Measurements from ENCODE around the gene VAV3. TPM values are rescaled to one million over a fixed set of nuclear protein-coding genes. Genes with fewer than 3 reads are reported as not detected.
"Not testable (repeated sequence)": the region's sequence is repeated elsewhere in the genome, so short reads cannot be mapped to it uniquely, and the experiment has no call there.

The VAV3 gene
- total RNA-seq, 1 experiment from 2014 or later: 38.2 TPM

- DNase-seq: no peak
- no TSS peak for BruUV-seq (replicated peaks)
- Mint-ChIP-seq H3K27me3 (ENCODE audit: unreplicated experiment) (peaks cover 40% of the 10 kb centered on the region), H3K36me3 (ENCODE audit: insufficient read depth, unreplicated experiment) (no peaks in the 10 kb centered on the region), H3K4me3 (ENCODE audit: low read depth, unreplicated experiment) (no peak overlapping the region), H3K4me1 (ENCODE audit: low read depth, unreplicated experiment) (no peaks in the 10 kb centered on the region), H3K27ac (ENCODE audit: unreplicated experiment) (no peak overlapping the region), H3K9me3 (ENCODE audit: low read depth, unreplicated experiment) (no peaks in the 10 kb centered on the region)
- intact Hi-C loops (cut with micrococcal nuclease; ENCODE audit: unreplicated experiment): no loop called here
- TF ChIP-seq CTCF (IDR thresholded peaks at IDR 0.05; ENCODE audit: unreplicated experiment): no peak
- CTCF ChIA-PET: no interaction called here
Measured at GRCh38 chr1:107858323-107858722, 106.7 kb downstream of the VAV3 start.

- BruUV-seq (replicated peaks): no TSS peak
- no peak for TF ChIP-seq CTCF (IDR thresholded peaks at IDR 0.05; ENCODE audit: unreplicated experiment)
- no peaks in the 10 kb centered on the region for H3K36me3 Mint-ChIP-seq (ENCODE audit: insufficient read depth, unreplicated experiment)
- H3K27me3 Mint-ChIP-seq (ENCODE audit: unreplicated experiment): peaks cover 45% of the 10 kb centered on the region
- H3K9me3 Mint-ChIP-seq (ENCODE audit: low read depth, unreplicated experiment): no peaks in the 10 kb centered on the region
- CTCF ChIA-PET: no interaction called here
- no peak overlapping the region for H3K4me3 Mint-ChIP-seq (ENCODE audit: low read depth, unreplicated experiment)
- H3K4me1 Mint-ChIP-seq (ENCODE audit: low read depth, unreplicated experiment): no peaks in the 10 kb centered on the region
- DNase-seq: no peak
- no peak overlapping the region for H3K27ac Mint-ChIP-seq (ENCODE audit: unreplicated experiment)
- intact Hi-C loops (cut with micrococcal nuclease; ENCODE audit: unreplicated experiment): no loop called here
Measured at GRCh38 chr1:107851418-107851817, 113.6 kb downstream of the VAV3 start.

GRCh38 chr1:107844541-107845194, 120.3 kb downstream of the VAV3 start:
- H3K27me3 Mint-ChIP-seq (ENCODE audit: unreplicated experiment): peaks cover 44% of the 10 kb centered on the region
- BruUV-seq (replicated peaks); H3K4me1 Mint-ChIP-seq (ENCODE audit: low read depth, unreplicated experiment); H3K27ac Mint-ChIP-seq (ENCODE audit: unreplicated experiment); DNase-seq; H3K4me3 Mint-ChIP-seq (ENCODE audit: low read depth, unreplicated experiment); H3K9me3 Mint-ChIP-seq (ENCODE audit: low read depth, unreplicated experiment); intact Hi-C loops (cut with micrococcal nuclease; ENCODE audit: unreplicated experiment); CTCF ChIA-PET; H3K36me3 Mint-ChIP-seq (ENCODE audit: insufficient read depth, unreplicated experiment): not testable (repeated sequence)

- Mint-ChIP-seq H3K36me3 (ENCODE audit: insufficient read depth, unreplicated experiment) (no peaks in the 10 kb centered on the region), H3K4me1 (ENCODE audit: low read depth, unreplicated experiment) (no peaks in the 10 kb centered on the region), H3K9me3 (ENCODE audit: low read depth, unreplicated experiment) (no peaks in the 10 kb centered on the region), H3K27me3 (ENCODE audit: unreplicated experiment) (peaks cover 39% of the 10 kb centered on the region), H3K4me3 (ENCODE audit: low read depth, unreplicated experiment) (no peak overlapping the region), H3K27ac (ENCODE audit: unreplicated experiment) (no peak overlapping the region)
- intact Hi-C loops (cut with micrococcal nuclease; ENCODE audit: unreplicated experiment): no loop called here
- TF ChIP-seq CTCF (IDR thresholded peaks at IDR 0.05; ENCODE audit: unreplicated experiment): no peak
- no peak for DNase-seq
- CTCF ChIA-PET: no interaction called here
- BruUV-seq (replicated peaks): no TSS peak
Measured at GRCh38 chr1:107843989-107844388, 121.0 kb downstream of the VAV3 start.

GRCh38 chr1:107842241-107842640, 122.7 kb downstream of the VAV3 start:
- BruUV-seq (replicated peaks): no TSS peak
- Mint-ChIP-seq H3K9me3 (ENCODE audit: low read depth, unreplicated experiment) (no peaks in the 10 kb centered on the region), H3K27ac (ENCODE audit: unreplicated experiment) (no peak overlapping the region), H3K4me3 (ENCODE audit: low read depth, unreplicated experiment) (no peak overlapping the region), H3K36me3 (ENCODE audit: insufficient read depth, unreplicated experiment) (no peaks in the 10 kb centered on the region), H3K4me1 (ENCODE audit: low read depth, unreplicated experiment) (no peaks in the 10 kb centered on the region), H3K27me3 (ENCODE audit: unreplicated experiment) (peaks cover 50% of the 10 kb centered on the region)
- intact Hi-C loops (cut with micrococcal nuclease; ENCODE audit: unreplicated experiment): no loop called here
- no peak for DNase-seq
- no peak for TF ChIP-seq CTCF (IDR thresholded peaks at IDR 0.05; ENCODE audit: unreplicated experiment)
- CTCF ChIA-PET: interaction anchor here (0.9 kb wide), 1 partner anchor 10 kb away, joined by 4 read pairs; no protein-coding TSS in a partner anchor

Data from Calu3 (cell line).